ENCODE measurements around the gene ALDH3A1.

GRCh38 chr17:19753661-19754463 is 5.8 kb upstream of the ALDH3A1 start:
- TF ChIP-seq ZBTB49 (CRISPR knock-in tag; IDR thresholded peaks at IDR 0.05; ENCODE audit: borderline replicate concordance) (no peak), MAFK (IDR thresholded peaks at IDR 0.05; ENCODE audit: low read length) (no peak), NCOA1 (IDR thresholded peaks at IDR 0.05; ENCODE audit: low read depth) (no peak), MBD2 (IDR thresholded peaks at IDR 0.05; ENCODE audit: borderline replicate concordance, low read depth) (no peak), FOXJ2 (tag; IDR thresholded peaks at IDR 0.05) (no peak), EP300 (IDR thresholded peaks at IDR 0.05; ENCODE audit: low read length) (no peak), FOXM1 (IDR thresholded peaks at IDR 0.05; ENCODE audit: low read depth) (no peak), FOXM1 (CRISPR knock-in tag; IDR thresholded peaks at IDR 0.05; ENCODE audit: low read depth) (no peak), POLR2A (conservative IDR thresholded peaks at IDR 0.05) (no peak), ZBTB7A (IDR thresholded peaks at IDR 0.05; ENCODE audit: borderline replicate concordance, control insufficient read depth, low read depth, low read length) (no peak), ZC3H8 (IDR thresholded peaks at IDR 0.05) (no peak), BRCA1 (IDR thresholded peaks at IDR 0.05) (no peak), BRCA1 (CRISPR knock-in tag; IDR thresholded peaks at IDR 0.05) (no peak), HDAC6 (IDR thresholded peaks at IDR 0.05; ENCODE audit: low read depth, low read length) (no peak), ZBTB12 (CRISPR knock-in tag; IDR thresholded peaks at IDR 0.05) (no peak), ZNF699 (CRISPR knock-in tag; IDR thresholded peaks at IDR 0.05; ENCODE audit: insufficient replicate concordance) (no peak)

All from K562 (cell line).